NCI-H2171 (cell line): Measurements from ENCODE around the gene AKNA.

Source experiments
- DNase-seq: peaks from one replicate; lab custom pipeline; 2025; lab: John Stamatoyannopoulos, UW

Gene AKNA

DNA sequence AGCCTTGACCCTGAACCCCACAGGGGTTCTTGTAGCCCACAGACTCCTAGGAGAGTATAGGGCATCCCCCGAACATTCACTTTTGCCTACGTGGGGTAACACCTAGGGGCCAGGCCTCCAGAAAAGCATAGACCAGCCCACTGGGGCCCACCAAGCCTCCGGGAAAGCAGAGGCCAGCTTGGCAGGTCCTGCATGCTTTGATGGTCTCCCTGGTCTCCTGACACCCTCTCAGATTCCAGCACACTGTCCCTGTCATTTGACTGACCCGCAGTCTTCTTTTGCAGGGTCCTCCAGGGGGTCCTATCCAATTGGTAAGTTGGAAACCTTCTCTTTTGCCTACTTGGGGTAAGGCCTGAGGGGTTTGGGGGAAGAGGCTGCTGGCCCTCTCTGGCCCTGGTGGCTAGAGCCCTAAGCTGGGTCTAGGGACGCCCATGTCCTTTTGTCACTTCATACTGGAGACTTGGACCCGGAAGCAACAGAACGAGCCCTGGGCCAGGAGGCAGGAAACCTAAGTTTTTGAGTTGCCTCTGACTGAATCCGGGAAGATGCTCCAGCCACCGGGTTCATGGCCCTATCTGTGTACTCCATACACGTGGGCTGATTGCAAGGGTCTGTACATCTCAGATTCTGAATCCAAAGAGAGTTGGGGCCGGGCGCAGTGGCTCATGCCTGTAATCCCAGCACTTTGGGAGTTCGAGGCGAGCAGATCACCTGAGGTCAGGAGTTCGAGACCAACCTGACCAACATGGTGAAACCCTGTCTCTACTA is 85.8 kb downstream of the AKNA start:
- DNase-seq = no peak

DNA sequence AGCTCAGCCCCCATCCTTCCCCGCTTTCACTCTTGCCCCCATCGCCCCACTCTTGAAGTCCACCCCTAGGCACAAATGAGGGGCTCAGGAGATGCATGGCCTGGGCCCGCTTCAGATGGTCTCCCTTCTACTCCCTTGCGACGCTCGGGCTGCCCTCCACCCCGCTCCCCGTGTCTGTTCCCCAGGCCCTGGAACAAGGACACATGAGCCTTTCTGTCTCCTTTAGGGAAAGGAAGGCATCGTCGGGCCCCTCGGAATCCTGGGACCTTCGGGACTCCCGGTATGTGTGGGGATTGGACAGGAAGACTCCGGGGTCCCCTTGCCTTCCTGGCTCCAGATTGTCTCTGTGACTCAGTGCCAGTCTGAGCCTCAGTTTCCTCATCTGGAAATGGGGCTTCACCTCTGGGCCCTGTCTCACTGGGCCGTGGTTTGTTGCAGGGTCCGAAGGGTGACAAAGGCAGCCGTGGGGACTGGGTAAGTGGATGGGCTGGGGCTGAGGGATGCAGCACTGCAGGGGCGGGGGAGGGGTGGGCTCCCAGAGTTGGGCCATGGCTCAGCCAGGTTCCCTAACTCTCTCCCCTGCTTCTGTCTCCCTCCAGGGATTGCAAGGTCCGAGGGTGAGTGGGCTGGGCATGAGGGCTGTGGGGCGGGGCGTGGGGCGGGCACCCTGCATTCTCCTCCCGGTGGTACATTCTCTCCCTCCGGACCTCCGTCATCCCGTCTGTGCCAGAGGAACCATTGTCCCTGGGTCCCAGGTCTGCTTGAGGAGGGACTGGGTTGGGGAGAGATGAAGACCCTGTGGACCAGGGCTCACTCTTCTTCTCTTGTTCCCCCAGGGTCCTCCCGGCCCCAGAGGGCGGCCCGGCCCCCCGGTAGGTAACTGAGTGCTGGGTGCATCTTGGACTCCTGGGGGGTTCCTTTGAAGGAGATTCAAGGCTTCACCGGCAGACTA is 86.7 kb downstream of the AKNA start:
- DNase-seq = no peak

DNA sequence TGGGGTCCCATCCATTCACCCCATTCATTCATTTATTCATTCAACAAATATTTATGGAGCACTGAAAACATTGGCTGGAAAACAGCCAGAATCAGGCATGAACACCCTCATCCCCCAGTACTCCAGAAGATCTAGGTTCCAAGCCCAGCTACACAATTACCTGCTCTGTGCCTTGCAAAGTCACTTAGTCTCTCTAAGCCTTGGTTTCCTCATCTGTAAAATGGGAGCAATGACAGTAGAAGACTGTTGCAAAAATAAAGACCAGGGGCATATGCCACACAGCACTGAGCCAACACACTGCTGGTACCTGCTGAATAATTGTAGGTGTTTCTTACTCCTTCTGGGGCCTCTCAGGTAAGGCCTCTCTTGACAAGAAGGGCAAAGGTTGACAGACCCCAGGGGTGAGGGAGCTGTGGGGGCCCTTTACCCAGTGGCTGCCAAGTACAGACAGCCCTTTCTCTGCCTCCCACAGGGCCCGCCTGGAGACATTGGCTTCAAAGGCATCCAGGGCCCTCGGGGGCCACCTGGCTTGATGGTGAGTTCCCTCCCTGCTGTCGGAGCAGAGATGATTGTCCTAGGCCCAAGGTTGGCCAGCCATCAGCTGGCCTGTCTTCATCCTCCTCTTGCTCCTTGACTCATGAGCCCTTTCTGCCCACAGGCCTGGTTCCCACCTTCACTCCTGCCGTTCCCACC is 87.5 kb downstream of the AKNA start:
- no peak for DNase-seq

DNA sequence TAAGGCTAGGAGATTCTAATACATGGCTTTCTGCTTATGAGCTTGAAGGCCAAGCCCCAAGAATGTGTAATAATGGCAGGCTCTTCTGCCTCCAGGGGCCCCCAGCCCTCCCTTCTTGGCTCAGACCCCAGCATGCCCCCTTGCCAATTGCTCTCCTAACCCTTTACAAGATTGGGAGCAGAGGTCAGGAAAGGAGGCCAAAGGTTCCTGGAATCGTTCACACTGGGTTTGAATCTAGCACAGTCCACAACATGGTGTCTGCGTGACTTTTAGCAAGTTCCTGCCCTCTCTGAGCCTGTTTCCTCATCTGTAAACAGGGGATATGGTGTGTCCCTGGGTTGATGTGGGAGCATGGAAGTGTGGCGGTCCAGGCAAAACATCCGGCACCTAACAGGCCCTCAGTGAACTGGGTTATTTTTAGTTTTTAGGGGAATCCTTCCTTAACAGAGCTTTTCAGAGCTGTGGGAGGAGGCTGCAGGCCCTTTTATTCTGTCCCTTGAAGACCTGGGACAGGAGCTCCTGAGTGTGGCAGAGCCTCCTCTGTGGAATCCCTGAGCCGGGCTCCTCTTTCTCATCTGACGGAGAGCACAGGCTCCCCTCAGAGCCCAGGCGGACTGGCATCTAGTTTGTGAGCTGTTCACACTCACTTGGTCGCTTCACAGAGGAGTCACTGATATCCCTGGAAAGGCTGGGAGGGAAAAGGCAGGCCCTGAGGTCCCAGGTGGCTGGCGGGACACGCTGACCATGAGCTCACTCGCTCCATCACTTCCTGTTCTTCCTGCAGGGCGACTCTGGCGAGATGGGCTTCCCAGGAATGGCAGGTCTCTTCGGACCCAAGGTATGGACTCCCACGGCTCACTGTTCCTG is 88.3 kb downstream of the AKNA start:
- DNase-seq = no peak

DNA sequence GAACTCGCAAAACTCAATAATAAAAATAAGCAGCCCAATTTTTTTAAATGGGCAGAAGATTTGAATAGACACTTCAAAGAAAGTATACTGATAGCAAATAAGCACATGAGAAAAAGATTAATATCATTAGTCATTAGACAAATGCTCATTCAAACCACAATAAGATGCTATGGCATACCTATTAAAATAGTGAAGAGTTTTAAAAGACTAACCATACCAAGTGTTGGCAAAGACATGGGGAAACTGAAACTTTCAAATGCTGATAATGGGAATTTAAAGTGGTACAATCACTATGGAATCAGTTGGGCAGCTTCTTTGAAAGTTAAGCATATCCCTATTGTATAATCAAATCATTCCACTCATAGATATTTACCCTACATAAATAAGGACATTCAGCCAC is 91.4 kb downstream of the AKNA start:
- DNase-seq = no peak

DNA sequence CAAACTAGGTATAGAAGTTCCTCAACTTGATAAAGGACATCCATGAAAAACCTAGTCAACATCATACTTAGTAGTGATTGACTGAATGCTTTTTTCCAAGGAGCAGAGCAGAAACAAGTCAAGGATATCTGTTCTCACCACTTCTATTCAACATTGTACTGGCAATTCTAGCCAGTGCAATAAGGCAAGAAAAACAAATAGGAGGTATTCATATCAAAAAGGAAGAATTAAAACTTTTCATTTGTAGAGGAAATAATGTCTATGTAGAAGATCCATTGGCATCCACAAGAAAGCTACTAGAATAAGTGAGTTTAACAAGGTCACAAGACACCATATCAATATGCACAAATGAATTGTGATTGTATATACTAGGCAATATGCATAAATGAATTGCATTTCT is 93.1 kb downstream of the AKNA start:
- DNase-seq = no peak

DNA sequence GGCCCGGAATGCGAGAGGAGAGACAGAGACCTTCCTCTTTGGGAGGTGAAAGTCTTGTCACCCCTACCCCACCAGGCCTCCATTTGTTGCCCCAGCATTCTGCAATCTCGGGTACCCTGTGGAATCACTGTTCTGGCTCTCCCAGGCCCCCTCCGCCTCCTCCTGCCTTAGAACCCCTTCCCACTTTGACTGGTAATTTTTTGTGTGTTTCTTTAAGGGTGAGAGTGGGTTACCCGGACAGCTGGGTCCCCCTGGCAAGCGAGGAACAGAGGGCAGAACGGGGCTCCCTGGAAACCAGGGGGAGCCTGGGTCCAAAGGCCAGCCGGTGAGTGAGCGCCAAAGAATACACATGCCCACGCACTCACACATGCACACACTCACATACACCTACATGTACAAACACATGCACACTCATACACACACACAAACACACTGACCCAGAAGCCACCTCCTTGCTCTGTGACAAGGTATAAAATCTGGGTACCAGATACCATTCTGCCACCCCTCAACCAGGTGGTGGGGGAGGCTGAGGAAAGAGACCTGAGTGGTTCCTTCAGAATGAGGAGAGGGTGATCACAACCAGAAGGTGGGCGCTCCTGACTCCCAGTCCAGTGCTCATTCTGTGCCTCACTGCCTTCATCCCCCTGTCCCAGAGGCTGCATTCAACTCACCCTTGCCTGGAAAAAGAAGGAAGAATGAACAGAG is 95.7 kb downstream of the AKNA start:
- DNase-seq = no peak

DNA sequence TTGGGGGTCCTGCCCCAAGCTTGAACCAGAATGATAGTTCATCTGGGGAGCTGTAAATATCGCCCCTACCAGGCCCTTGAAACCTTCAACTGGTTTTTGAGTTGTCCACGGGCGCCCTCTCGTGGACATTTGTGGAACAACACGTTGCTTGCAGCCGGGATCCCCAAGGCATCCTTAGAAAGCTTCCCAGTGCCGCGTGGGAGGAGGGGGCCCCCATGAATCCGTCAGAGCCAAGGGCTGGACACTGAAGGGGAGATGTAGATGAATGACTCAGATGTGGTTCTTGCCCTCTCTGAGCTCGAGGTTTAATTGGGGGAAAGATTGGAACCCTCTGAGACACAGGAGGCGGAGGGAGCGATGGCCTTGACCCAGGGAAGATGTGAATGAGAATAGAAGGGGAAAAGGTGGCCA is 96.7 kb downstream of the AKNA start:
- DNase-seq = peak; percentile 32

DNA sequence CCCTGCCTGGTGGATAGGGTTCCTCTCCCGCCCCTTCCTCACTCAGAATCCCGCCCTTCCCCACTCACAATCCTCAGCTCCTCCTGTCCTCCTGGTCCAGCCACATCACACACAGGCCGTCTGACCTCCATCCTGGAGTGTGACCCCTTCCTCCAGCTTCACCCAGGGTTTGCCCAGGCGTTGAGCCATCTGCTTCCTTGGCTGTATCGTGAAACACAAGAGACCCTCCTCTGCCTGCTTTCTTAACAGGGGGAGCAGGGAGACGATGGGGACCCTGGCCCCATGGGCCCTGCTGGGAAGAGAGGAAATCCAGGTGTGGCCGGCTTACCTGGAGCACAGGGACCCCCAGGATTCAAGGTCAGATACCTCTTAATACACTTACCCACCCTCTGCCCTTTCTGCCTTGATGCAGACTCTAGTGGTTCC is 97.2 kb downstream of the AKNA start:
- DNase-seq = no peak

DNA sequence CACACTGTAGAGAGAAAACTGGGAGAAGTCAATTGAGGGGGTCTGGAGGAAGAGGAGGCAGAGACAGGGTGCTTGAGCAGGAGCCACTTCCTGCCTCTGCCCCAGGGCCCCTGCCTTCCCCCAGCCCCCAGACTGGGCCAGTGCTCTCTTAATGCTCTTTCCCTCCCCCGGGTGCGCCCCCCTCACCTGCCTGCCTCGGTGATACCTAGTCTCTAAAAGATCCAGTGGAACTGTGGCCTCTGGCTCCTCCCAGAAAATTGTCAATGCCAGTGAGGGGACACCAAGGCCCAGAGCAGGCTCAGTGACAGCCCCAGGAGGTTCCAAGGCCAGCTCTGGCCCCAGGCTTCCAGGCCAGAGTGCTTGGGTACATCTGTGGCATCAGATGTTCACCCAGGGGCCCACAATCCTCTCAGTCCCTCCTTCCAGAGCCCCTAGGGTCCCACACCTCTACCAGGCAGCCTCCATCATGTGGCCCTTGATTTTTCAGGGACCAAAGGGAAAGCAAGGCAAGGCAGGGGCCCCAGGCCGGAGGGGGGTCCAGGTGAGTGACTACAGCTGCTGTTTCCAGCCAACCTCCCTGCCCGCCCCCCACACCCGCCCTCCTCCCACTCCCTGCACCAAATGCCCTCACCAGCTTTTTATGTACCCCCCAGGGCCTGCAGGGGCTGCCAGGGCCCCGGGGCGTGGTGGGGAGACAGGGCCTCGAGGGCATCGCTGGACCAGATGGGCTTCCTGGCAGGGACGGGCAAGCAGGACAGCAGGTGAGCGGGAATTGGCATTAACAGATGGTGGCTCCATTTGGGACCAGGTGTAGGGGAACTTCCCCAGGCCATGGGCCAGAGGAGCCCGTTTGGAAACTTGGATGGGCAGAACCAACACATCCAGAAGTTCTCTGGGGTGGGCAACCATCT is 98.0 kb downstream of the AKNA start:
- peak; percentile 26 for DNase-seq

DNA sequence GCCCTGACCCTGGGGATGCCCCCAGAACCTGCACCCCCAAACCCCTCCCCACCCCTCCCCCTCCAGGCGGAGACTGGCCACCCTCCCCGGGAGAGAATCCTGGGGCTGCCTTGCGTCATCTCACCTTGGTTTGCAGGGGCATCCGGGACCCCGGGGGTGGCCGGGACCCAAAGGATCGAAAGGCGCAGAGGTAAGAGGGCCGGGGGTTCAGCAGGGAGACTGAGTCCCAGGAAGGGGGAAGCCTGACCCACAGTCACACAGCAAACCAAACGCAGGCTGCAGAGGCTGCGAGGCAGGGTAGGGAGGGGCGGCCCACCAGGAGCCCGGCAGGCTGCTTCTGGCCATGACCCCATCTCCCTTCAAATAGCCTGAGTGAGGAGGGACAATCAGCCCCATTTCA is 98.7 kb downstream of the AKNA start:
- no peak for DNase-seq

DNA sequence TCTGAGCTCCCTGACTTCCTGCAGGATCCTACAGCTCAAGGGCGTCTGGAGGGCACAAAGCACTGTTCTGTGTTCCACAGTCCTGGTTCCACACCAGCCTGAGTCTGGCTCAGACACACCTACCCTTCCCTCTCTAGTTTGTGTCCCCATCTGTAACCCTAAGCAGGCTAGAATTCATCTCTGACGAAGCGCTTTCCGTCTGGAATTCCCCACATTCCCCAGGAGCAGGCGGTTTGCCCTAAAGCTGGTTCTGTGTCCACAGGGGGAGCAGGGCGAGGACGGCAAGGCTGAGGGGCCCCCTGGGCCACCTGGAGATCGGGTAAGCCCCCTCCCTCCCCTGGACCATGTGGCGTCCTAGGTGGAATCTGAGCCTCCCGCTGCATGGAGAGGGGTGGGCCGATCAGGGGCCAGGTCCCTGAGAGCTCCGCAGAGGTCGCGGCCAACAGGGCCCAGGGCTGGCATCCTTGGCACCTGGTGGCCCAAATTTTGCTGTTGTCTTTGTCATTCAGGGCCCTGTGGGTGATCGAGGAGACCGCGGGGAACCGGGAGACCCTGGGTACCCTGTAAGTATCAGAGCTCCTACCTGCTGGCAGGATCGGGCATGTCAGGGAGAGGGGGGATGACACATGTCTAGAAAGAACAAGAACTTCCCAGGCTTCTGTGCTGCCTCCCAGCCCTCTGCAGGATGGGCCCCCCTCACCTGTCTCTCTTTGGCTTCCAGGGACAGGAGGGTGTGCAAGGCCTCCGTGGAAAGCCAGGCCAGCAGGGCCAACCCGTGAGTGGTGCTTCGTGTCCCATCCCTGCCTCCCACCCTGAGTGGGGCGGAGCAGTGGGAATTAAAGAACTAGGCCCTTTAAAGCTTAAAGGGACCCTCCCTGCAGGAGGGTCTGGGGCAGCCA is 99.3 kb downstream of the AKNA start:
- peak; percentile 77 for DNase-seq

DNA sequence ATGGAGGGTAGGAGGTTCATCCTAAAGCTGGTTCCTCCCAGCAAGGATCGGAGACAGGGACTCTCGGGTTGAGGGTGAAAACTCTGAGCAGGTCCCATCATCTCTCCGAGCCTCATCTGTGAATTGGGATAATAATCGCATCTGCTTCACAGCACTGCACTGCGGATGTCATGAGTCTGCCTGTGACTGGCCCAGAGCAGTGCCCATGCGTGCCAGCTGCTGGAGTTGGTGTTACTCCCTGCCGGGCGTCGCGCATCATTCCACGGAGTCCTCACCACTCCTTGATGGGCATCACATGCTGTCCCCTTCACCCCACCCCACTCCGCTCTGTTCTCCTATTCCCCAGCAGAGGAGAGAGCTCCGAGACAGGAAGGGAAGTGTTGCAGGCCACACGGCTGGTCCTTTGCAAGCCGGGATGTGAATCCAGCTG is 100.0 kb downstream of the AKNA start:
- no peak for DNase-seq

DNA sequence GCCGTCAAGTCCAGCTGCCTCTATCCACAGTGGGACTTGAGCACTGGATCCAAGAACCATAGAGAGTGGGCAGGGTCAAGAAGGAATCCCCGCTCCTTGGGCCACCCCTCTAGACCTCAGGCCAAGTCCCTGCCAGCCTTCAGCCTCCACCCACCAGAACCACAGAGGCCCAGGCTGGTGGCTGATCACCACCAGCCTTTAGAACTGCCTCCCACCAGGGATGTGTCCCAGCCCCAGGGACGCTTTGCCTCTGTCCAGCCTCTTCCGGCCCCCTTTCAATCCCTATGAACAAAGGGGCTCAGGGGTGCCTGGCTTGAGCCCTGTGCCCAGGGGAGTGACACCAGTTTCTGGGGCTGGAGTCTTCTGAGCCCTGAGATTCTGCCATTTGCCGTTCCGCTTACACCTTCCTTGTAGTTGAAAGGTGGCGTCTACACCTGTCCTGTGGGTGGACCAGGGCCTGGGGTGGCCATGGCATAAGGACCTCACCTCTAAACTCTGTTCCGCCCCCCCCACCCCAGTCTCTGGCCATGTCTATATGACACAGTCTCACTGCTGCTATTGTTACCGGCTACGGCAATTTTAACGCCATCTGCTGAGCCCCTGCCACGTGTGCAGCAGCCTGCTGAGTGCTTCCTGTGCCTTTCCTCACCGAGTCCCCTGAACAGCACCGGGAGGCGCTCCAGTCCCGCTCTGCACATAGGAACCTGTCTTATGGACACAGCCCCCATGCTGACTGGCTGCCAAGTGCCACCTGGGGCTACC is 100.6 kb downstream of the AKNA start:
- peak; percentile 82 for DNase-seq

DNA sequence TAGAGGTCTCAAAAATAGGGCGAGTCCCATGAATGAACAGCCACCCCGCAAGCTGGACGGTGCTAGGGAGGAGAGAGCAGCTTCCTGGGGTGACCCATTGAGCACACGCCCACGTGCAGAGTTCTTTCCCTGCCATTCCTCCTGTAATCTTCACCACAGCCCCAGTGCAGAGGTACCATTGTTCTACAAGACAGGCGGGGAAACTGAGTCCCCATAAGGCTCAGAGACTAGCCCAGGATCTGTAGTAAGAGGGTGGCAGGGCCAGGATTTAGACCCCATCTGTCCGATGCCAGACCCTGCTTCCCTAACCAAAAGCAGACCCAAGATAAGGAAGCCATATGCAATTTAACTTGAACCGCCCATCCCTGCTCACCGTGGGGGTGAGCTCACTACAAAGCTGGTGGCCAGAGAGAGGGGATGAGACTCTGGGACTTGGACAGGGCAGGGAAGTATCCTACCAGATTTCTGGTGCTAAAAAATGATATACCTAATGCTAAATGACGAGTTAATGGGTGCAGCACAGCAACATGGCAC is 101.6 kb downstream of the AKNA start:
- no peak for DNase-seq

DNA sequence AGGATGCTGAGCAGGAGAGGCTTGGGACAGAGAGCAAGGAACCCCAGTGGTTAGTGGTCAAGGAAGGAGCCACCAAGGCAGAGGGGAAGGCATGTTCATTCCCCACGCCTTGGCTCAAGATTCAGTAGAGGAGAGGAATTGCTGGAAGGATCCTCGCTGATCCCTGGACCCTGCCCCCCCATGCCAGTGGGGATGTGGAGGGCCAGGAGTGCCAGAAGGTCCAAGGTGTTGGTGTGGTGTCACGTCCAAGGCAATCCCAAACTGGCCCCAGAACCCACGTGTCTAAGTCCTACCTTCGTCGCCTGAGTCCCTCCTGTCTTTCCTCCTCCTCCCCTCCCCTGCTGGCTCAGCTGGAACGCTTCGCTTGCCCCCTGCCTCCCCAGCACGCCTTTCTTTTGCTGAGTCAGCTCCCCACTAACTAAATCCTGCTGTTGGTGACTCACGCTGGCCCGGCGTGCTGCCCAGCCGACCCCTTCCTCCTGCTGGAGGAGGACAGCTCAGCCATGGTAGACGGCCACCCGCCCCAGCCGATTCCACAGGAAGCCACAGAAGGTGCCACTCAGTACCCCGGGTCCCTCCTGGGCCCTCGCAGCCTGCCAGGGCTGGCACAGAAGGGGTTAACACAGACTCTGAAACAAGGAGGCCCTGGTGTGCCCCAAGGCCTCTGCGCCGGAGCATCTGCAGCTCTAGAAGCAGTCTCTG is 102.5 kb downstream of the AKNA start:
- DNase-seq = no peak
